HG03064 (cell line): ENCODE measurements around the gene ATP13A1.
"Not testable (repeated sequence)": the region's sequence is repeated elsewhere in the genome, so short reads cannot be mapped to it uniquely, and the experiment has no call there.

Experiments used
- ATAC-seq: cut with Tn5 transposase; IDR thresholded peaks from one replicate; pipeline ENCODE4 v1.9.1; 2021; ENCODE audit warnings: low read depth; ENCODE audit not compliant: unreplicated experiment

Gene ATP13A1

DNA sequence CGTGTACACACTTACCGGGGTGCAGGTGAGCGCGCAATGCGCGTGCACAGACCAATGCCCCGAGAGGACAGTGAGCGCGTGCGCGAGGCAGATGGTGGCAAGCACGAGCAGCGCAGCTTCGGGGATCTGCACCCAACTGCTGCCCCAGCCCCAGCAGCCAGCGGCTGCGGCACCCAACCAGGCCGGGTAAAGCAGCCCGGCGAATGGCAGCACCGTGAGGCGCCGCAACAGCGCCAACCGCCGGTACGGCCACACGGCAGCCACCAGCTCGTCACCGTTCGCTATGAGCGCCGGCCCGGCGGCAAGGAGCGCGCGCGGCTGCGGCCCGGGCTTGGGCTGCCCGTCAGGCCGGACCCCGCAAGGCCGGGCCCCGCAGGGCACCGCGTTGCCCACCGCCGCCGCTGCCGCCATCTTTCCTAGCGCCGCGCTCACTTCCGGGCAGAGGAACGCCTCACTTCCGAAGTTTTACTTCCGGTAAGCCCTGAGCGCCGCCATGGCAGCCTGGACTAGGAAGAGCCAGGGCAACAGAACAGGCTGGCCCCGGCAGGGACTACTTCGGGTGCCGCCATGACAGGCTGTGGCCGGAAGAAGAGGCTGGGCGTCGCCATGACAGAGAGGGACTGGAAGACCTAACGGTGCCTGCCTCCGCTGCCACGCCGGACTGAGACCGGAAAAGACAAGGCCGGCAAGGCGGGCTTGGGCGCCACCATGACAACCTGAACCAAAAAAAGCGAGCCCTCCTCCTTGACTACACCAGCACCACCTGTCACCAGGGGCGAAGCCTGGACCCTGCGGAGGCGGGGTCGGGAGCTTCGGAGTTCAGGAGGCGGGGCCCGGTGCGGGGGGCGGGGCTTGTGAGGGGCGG lies at the start of gene ATP13A1:
TSS of gene ATP13A1 (minus strand) at position 421 of the 865 bp plus-strand sequence. CDS start at position 411, 10 bp downstream.
- ATAC-seq, result peak; percentile 70

DNA sequence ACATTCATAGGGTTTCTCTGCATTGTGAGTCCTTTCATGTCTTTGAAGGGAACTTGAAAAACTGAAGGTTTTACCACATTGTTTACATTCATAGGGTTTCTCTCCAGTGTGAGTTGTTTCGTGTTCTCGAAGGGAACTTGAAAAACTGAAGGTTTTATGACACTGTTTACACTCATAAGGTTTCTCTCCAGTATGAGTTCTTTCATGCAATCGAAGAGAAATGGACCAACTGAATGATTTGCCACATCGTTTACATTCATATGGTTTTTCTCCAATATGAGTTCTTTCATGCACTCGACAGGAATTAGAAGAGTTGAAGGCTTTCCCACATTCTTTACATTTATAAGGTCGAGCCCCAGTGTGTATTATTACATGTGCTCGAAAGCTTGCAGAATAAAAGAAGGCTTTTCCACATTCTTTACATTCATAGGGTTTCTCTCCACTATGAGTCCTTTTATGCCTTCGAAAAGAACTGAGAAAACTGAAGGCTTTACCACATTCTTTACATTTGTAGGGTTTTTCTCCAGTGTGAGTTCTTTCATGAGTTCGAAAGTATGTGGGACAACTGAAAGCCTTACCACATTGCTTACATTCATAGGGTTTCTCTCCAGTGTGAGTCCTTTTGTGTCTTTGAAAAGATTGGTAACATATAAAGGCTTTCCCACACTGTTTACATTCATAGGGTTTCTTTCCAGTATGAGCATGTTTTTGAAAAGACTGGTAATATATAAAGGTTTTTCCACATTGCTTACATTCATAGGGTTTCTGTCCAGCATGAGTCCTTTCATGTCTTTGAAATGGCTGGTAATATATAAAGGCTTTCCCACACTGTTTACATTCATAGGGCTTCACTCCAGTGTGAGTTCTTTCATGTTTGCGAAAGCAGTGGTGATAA lies 48.7 kb upstream of the ATP13A1 start:
- no peak for ATAC-seq

DNA sequence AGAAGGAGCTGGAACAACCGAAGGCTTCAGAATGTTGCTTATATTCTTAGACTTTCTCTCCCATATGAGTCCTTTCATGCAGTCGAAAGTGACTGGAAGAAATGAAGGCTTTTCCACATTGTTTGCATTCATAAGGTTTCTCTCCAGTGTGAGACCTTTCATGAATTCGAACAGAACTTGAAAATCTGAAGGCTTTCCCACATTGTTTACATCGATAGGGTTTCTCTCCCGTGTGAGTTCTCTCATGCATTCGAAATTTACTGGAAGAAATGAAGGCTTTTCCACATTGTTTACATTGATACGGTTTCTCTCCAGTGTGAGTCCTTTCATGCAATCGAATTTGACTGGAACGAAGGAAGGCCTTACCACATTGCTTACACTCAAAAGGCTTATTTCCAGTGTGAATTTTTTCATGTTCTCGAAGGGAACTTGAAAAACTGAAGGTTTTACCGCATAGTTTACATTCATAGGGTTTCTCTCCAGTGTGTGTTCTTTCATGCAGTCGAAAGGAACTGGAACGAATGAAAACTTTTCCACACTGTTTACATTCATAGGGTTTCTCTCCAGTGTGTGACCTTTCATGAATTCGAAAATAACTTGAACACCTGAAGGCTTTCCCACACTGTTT lies 47.9 kb upstream of the ATP13A1 start:
- ATAC-seq, result no peak

DNA sequence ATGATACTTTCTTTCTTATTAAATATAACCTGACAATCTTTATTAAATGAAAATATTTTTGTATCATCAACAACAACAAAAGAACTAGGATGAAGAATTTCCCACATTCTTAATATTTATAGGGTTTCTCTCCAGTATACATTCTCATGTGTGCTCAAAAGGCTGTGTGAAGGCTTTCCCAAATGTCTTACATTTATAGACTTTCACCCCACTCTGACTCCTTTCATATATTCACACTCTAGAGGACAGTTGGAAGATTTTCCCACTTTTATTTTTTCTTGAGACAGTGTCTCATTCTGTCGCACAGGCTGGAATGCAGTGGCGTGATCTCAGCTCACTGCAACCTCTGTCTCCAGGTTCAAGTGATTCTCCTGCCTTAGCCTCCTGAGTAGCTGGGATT lies 47.0 kb upstream of the ATP13A1 start:
- no peak for ATAC-seq

DNA sequence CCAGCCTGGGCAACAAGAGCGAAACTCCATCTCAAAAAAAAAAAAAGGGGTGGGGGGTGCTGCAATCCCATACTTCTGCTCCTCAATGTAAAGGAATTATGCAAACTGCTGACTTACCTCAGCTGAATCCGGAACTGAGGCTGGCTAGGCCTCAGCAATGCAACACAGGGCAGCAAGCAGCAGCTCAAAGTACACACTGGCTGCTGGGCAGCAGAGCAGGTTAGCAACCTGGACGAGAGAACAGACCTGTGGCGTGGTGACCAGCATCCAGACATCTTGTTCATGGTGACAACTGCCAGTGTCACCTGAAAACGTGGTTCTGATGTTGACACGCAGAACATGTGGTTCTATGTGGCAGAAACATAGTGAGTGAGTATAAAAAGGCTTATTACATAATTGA lies 41.4 kb upstream of the ATP13A1 start:
- ATAC-seq, result no peak

DNA sequence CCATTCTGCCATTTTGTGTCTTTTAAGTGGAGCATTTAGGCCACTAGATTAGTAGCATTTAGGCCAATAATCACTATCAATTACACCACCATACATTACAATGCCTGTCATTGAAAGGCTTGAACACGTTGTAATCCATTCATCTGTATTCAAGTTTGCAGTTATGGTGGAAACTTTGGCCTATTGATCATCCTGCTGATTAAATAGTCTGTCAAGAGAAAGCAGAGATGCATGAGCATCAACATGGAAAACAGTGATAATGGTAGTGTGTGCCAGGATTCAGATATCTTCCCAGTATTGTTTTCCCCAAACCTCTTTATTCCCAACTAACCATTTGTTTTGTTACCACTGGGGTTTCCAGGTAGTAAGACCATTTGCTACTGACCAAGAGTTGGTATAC lies 37.0 kb upstream of the ATP13A1 start:
- not testable (repeated sequence) for ATAC-seq

DNA sequence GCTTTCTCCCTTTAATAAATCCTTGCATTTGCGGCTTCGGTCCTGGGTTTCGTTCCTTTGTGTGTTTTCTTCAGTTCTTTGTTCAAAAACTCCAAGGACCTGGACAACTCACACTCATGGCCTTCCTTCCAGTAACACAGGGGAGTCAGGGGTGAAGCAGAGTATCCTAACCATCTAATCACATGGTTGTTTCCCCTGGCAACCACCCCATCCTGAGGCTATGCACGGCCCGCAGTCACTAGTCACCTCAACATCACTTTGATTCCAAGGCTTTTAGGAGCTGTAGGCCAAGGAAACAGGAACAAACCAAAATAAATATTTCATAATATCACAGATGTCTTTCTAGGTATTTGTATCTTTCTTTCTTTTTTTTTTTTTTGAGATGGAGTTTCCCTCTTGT lies 34.1 kb upstream of the ATP13A1 start:
- no peak for ATAC-seq

DNA sequence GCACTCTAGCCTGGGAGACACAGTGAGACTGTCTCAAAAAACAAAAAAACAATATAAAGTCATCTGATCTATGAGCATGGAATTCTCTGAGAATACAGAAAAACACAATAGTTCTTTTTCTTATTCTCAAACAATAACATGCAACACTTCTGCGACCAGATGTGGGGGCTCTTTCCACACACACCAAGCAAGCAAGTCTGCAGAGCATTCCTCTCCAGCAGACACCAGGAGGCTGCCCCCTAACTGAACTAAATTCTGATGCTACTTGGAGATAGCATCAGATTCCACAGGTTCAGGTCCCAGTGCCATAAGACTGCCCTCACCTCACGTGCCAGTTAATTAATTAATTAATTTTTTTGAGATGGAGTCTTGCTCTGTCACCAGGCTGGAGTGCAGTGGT lies 32.9 kb upstream of the ATP13A1 start:
- ATAC-seq, result no peak

DNA sequence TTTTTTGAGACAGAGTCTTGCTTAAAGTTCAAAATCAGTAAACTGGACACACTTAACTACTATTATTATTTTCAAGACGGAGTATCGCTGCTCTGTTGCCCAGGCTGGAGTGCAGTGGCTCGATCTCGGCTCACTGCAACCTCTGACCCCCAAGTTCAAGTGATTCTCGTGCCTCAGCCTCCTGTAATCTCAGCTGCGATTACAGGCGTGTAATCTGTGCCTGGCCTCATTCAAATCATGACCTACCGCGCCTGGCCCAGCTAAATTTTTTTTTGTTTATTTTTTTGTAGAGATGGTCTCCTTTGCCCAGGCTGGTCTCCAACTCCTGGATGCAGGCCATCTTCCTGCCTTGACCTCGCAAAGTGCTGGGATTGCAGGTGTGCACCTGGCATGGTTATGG lies 28.2 kb upstream of the ATP13A1 start:
- no peak for ATAC-seq

DNA sequence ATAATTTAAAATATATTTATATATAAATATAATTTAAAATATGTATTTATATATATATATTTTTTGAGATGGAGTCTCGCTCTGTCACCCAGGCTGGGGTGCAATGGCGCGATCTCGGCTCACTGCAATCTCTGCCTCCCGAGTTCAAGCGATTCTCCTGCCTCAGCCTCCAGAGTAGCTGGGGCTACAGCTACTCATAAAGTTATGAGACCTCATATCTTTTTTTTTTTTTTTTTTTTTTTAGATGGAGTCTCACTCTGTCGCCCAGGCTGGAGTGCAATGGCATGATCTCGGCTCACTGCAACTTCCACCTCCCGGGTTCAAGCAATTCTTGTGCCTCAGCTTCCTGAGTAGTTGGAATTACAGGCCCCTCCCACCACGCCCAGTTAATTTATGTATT lies 25.5 kb upstream of the ATP13A1 start:
- not testable (repeated sequence) for ATAC-seq

DNA sequence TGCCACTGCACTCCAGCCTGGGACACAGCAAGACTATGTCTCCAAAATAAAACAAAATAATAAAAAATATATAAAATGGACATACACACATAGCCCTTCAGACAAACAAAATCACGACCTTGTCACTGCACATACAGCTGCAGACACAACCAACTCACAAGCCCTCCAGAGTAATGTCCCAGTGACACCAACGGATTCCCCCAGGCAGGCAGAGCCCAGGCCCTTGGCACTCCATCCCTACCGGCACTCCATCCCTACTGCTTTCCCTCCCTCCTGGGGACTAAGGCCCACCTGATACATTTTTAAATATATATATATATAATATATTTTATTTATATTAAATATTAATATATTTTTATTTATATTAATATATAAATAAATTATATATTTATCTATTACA lies 23.6 kb upstream of the ATP13A1 start:
- no peak for ATAC-seq

DNA sequence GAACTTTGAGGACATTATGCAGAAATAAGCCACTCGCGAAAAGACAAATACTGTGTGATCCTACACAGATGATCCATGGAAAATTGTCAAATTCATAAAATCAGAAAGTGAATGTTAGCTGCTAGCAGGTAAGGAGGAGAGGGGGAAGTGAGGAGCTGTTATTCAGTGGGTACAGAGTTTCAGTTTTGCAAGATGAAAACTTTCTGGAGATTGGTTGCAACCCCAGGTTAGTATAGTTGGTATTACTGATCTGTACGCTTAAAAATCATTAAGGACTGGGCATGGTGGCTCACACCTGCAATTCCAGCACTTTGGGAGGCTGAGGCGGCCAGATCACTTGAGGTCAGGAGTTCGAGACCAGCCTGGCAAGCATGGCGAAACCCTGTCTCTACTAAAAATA lies 23.1 kb upstream of the ATP13A1 start:
- no peak for ATAC-seq

DNA sequence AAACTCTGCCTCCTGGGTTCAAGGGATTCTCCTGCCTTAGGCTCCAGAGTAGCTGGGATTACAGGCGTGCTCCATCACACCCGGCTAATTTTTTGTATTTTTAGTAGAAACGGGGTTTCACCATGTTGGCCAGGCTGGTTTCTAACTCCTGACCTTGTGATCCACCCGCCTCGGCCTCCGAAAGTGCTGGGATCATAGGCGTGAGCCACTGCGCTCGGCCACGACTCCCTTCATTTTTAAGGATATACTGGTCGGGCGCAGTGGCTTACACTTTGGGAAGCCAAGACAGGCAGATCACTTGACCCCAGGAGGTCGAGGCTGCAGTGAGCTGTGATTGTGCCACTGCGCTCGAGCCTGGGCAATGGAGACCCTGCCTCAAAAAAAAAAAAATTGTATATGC lies 22.6 kb upstream of the ATP13A1 start:
- not testable (repeated sequence) for ATAC-seq

DNA sequence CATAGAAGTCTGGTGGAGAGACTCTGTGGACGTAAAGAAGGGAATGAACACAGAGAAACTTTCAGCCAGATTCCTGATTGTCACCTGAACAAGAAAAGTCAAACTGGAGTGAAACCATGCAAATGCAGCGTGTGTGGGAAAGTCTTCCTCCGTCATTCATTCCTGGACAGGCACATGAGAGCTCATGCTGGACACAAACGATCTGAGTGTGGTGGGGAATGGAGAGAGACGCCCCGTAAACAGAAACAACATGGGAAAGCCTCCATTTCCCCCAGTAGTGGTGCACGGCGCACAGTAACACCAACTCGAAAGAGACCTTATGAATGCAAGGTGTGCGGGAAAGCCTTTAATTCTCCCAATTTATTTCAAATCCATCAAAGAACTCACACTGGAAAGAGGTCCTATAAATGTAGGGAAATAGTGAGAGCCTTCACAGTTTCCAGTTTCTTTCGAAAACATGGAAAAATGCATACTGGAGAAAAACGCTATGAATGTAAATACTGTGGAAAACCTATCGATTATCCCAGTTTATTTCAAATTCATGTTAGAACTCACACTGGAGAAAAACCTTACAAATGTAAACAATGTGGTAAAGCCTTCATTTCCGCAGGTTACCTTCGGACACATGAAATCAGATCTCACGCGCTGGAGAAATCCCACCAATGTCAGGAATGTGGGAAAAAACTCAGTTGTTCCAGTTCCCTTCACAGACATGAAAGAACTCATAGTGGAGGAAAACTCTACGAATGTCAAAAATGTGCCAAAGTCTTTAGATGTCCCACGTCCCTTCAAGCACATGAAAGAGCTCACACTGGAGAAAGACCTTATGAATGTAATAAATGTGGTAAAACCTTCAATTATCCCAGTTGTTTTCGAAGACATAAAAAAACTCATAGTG lies 15.9 kb upstream of the ATP13A1 start:
- no peak for ATAC-seq

DNA sequence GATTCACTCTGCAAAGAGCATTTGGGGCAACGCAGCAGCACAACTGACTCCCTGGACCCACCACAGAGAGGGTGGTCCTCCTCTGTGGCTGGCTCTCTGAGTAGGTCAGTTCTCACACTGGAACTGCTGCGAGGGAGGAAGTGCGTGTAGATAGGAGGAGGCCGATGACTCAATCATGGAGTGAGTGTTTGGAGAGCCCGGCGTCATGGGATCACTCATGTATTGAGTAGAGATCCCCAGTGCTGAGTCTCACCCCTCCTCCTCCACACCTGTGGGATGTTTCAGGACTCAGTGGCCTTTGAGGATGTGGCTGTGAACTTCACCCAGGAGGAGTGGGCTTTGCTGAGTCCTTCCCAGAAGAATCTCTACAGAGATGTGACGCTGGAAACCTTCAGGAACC lies 14.1 kb upstream of the ATP13A1 start:
- no peak for ATAC-seq

DNA sequence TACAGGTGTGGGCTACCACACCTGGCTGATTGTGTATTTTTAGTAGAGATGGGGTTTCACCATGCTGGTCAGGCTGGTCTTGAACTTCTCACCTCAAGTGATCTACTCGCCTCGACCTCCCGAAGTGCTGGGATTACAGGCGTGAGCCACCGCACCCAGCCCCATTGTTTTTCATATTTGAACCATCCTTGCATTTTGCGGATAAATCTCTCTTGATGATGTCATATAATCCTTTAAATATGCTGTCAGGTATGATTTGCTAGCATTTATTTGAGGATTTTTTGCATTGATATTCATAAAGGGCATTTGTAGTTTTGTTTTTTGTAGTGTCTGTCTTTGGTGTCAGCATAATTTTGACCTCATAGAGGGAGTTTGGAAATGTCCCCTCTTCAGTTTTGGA lies 10.8 kb upstream of the ATP13A1 start:
- no peak for ATAC-seq

DNA sequence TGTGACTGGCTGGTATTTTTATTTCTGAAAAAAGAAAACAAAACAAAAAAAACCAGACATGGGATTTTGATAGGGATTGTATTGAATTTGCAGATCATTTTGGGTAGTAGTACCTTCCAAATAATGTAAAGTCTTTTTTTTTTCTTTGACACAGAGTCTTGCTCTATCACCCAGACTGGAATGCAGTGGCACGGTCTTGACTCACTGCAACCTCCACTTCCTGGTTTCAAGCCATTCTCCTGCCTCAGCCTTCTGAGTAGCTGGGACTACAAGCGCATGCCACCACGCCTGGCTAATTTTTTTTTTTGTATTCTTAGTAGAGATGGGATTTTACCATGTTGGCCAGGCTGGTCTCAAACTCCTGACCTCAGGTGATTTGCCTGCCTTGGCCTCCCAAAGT lies 9.3 kb upstream of the ATP13A1 start:
- no peak for ATAC-seq

DNA sequence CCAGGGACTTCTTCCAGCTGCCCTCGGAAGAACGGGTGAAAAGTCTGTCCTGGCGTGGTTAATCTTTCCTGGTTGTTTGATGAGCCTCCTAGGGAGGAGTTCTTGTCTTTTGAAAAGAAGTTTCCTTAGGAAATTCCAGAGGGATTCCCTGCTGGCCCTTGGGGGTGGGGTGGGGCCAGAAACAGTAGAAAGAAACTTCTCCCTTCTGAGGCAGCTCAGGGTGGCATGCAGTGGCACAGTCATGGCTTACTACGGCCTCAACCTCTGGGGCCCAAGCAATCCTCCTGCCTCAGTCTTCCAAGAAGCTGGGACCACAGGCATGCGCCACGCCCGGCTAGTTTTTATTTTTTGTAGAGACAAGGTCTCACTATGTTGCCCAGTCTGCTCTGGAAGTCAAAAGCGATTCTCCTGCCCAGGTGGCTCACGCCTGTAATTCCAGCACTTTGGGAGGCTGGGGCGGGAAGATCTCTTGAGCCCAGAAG lies 6.6 kb upstream of the ATP13A1 start:
- no peak for ATAC-seq

DNA sequence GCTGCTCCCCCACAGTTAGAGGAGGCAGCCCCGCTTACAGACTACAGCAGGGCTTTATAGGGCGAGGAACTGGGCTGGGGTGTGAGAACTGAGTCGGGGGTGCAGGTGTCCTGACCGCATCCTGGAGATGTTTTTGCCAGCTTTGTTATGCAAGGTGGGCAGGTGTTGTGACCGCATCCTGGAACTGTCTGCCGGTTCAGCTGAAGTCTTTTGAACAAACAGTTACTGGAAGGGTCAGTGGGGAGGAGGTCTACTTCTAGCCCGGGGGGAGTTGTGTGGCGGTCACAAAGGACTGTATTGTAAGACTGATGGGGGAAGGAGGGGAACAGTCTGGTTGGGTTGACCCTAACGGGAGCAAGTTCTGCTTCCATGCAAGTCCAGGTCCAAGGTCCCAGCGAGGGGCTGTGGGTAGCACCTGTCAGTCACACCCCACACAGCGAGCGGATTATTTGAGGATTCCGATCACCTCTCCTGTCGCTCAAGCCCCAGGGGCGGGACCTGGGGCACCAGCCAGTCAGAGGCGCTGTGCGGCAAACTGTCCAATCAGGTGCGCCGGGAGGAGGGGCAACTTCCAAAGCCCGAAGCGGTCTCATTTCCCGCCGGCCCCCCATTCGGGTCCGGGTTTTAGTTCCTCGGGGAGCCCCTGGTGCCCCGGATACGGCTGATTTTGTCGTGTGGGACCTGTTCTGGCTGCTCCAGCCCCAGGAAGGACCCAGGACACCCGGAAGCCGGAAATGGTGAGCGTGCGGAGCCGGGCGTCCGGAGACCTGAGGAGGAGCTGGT lies 4.9 kb upstream of the ATP13A1 start, which contains the start of gene ZNF101:
TSS of gene ZNF101 (plus strand) at position 610 of the 783 bp plus-strand sequence. CDS start at position 735, 125 bp downstream.
- peak; percentile 58 for ATAC-seq
